Sigmoid colon (tissue), 4 donors: Measurements from ENCODE around the gene ATP5ME.

Experiments used
- POLR2AphosphoS5 ChIP-seq, 4 donors: sonication (generic); formaldehyde crosslinking; IDR thresholded peaks; one replicate each; pipeline ENCODE4 v1.6.1; 2017; ENCODE audit warnings: antibody characterized with exemption in 4 of 4
- TF ChIP-seq, protein P1 (sequence below), 4 experiments: fragments of 450-650 bp in 3 of 4; fragments of 200-600 bp in 1 of 4; IDR thresholded peaks; one replicate each; pipeline ENCODE4 v1.5.1; 2016 to 2019; ENCODE audit warnings: antibody characterized with exemption in 4 of 4, mild to moderate bottlenecking in 3 of 4, moderate library complexity in 2 of 4

DNA sequence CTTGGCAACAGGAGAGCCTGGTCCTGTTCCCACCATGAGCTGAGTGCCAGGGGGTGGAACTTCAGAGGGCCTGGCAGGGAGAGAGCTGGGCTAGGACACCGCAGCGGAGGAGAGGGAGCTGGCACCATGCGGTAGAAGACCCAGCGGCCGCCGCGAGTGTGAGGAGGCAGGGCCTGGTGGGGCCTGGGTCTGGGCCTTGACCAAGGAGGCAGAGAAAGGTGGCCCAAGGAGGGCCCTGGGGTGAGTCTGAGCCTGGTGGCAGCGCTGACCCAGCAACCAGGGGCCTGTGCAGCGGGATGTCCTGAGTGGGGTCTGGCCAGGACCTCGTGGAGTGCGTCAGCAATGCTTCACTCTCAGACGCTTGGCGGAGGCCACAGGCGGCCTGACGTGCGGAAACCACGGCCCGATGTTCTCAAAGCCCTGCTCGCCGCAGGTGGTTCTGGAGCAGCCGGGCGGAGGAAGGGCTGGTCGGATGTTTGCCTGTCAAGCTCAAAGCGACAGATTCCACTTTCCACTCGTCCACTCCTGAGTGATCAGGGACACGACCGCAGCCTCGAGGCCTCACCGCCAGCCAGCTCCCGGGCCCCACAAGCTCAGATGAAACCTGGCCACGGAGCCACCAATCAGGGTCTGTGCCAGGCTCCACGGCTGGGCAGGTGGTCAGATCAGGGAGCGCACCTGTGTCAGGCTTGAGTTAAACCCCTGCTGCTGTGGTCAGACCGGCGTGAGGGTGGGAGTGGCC, 20.8 kb downstream of the ATP5ME start:
- no peak for TF ChIP-seq POLR2AphosphoS5 (IDR thresholded peaks at IDR 0.05)
- TF ChIP-seq, protein P1, sequence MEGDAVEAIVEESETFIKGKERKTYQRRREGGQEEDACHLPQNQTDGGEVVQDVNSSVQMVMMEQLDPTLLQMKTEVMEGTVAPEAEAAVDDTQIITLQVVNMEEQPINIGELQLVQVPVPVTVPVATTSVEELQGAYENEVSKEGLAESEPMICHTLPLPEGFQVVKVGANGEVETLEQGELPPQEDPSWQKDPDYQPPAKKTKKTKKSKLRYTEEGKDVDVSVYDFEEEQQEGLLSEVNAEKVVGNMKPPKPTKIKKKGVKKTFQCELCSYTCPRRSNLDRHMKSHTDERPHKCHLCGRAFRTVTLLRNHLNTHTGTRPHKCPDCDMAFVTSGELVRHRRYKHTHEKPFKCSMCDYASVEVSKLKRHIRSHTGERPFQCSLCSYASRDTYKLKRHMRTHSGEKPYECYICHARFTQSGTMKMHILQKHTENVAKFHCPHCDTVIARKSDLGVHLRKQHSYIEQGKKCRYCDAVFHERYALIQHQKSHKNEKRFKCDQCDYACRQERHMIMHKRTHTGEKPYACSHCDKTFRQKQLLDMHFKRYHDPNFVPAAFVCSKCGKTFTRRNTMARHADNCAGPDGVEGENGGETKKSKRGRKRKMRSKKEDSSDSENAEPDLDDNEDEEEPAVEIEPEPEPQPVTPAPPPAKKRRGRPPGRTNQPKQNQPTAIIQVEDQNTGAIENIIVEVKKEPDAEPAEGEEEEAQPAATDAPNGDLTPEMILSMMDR (IDR thresholded peaks at IDR 0.05): no peak
